Aortic smooth muscle cell (primary cell): ENCODE data around the gene NID1. TPM values are rescaled to one million over a fixed set of nuclear protein-coding genes. Genes with fewer than 3 reads are reported as not detected.

Source experiments
- total RNA-seq: library from RNA; depleted of rRNA; stranded (reverse); fragments of >200 nt; gene quantifications from 2 replicates; pipeline ENCODE4 v1.2.3, GENCODE V29; 2014

The NID1 gene
- total RNA-seq = 49.8 and 64.9 TPM in 2 replicates

GRCh38 chr1:236064674-236065508 lies at the start of gene NID1:
TSS of gene NID1 (minus strand) at chr1:236065090. CDS start at chr1:236065079, 11 bp downstream.

Other genes starting within 250 kb of the NID1 start
- gene LYST, start 198.2 kb downstream of the NID1 start, total RNA-seq = 32.9 and 34.2 TPM in 2 replicates
- 11.3 and 15.7 TPM in 2 replicates for gene GPR137B, start 77.4 kb upstream of the NID1 start, total RNA-seq
- gene ERO1B, start 216.9 kb upstream of the NID1 start, total RNA-seq = 1.4 and 1.6 TPM in 2 replicates